ENCODE data around the gene MEI4.

- no peak for TF ChIP-seq POLR2A (IDR thresholded peaks at IDR 0.05)
- no peak for TF ChIP-seq CTCF (IDR thresholded peaks at IDR 0.05 in 4 of 5, conservative IDR thresholded peaks at IDR 0.05 in 1 of 5)
These were observed 43.7 kb upstream of the MEI4 start for GRCh38 chr6:77609106-77609505.
